Measurements from ENCODE around the gene KDELR3. TPM values are rescaled to one million over a fixed set of nuclear protein-coding genes. Genes with fewer than 3 reads are reported as not detected.

Gene KDELR3
- total RNA-seq, 3 donors from 2014 or later = 8.9 to 18.0 (median 14.9) TPM

- no peaks in the 10 kb centered on the region for H3K4me1 ChIP-seq
- intact Hi-C loops (cut with DNase I; ENCODE audit: low total_unique reads) = loop anchor here (10.0 kb wide), 1 partner anchor 1243 kb away; the partner anchor contains the start of gene C1QTNF6
- no peaks in the 10 kb centered on the region for H3K27me3 ChIP-seq
- H3K27ac ChIP-seq = no peak overlapping the region
- DNase-seq (ENCODE audit: low spot score in 2 of 2) = no peak
- H3K4me3 ChIP-seq = no peak overlapping the region
- no peaks in the 10 kb centered on the region for H3K36me3 ChIP-seq
- no peaks in the 10 kb centered on the region for H3K9me3 ChIP-seq
- TF ChIP-seq POLR2A (IDR thresholded peaks at IDR 0.05) = no peak
- TF ChIP-seq, protein P1, sequence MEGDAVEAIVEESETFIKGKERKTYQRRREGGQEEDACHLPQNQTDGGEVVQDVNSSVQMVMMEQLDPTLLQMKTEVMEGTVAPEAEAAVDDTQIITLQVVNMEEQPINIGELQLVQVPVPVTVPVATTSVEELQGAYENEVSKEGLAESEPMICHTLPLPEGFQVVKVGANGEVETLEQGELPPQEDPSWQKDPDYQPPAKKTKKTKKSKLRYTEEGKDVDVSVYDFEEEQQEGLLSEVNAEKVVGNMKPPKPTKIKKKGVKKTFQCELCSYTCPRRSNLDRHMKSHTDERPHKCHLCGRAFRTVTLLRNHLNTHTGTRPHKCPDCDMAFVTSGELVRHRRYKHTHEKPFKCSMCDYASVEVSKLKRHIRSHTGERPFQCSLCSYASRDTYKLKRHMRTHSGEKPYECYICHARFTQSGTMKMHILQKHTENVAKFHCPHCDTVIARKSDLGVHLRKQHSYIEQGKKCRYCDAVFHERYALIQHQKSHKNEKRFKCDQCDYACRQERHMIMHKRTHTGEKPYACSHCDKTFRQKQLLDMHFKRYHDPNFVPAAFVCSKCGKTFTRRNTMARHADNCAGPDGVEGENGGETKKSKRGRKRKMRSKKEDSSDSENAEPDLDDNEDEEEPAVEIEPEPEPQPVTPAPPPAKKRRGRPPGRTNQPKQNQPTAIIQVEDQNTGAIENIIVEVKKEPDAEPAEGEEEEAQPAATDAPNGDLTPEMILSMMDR (IDR thresholded peaks at IDR 0.05) = no peak
- no peak for TF ChIP-seq POLR2AphosphoS5 (IDR thresholded peaks at IDR 0.05)
These were observed 40.4 kb upstream of the KDELR3 start for GRCh38 chr22:38427465-38427864.

DNA sequence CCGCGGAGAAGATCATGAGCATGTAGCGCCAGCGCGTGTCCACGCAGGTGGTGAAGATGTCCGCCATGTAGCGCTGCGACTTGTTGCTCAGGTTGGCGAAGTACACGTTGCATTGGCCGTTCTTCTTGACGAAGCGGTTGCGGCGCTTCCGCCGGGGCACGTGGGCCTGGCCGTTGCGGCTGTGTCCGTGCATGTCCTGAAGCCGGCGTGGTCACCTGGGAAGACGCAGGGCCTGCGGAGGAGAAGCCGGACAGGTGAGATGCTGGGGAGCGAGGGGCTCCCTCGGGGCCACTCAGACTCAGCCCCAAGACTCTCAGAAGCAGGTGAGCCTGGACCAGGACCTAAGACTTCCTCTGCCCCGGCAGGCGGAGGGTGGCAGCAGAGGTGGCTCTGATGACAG lies 40.0 kb upstream of the KDELR3 start:
- intact Hi-C loops (cut with DNase I; ENCODE audit: low total_unique reads) = loop anchor here (10.0 kb wide), 1 partner anchor 1243 kb away; the partner anchor contains the start of gene C1QTNF6
- no peak overlapping the region for H3K27ac ChIP-seq
- no peak overlapping the region for H3K4me3 ChIP-seq
- TF ChIP-seq, protein P1 (IDR thresholded peaks at IDR 0.05) = no peak
- TF ChIP-seq POLR2A (IDR thresholded peaks at IDR 0.05) (no peak), POLR2AphosphoS5 (IDR thresholded peaks at IDR 0.05) (no peak)
- DNase-seq (ENCODE audit: low spot score in 2 of 2) = no peak
- H3K27me3 ChIP-seq = no peaks in the 10 kb centered on the region
- no peaks in the 10 kb centered on the region for H3K4me1 ChIP-seq
- no peaks in the 10 kb centered on the region for H3K9me3 ChIP-seq
- no peaks in the 10 kb centered on the region for H3K36me3 ChIP-seq

- H3K4me3 ChIP-seq = no peak overlapping the region
- intact Hi-C loops (cut with DNase I; ENCODE audit: low total_unique reads) = loop anchor here (10.0 kb wide), 1 partner anchor 1244 kb away; the partner anchor contains the start of gene C1QTNF6
- no peaks in the 10 kb centered on the region for H3K27me3 ChIP-seq
- no peaks in the 10 kb centered on the region for H3K36me3 ChIP-seq
- H3K4me1 ChIP-seq = no peaks in the 10 kb centered on the region
- TF ChIP-seq, protein P1 (IDR thresholded peaks at IDR 0.05) = no peak
- TF ChIP-seq POLR2A (IDR thresholded peaks at IDR 0.05) (no peak), POLR2AphosphoS5 (IDR thresholded peaks at IDR 0.05) (no peak)
- no peak overlapping the region for H3K27ac ChIP-seq
- DNase-seq (ENCODE audit: low spot score in 2 of 2) = no peak
- H3K9me3 ChIP-seq = no peaks in the 10 kb centered on the region
These were observed 39.2 kb upstream of the KDELR3 start for GRCh38 chr22:38428714-38429113.

- no peak for DNase-seq (ENCODE audit: low spot score in 2 of 2)
- no peaks in the 10 kb centered on the region for H3K9me3 ChIP-seq
- no peaks in the 10 kb centered on the region for H3K27me3 ChIP-seq
- no peak overlapping the region for H3K4me3 ChIP-seq
- TF ChIP-seq POLR2A (IDR thresholded peaks at IDR 0.05) (no peak), POLR2AphosphoS5 (IDR thresholded peaks at IDR 0.05) (no peak)
- TF ChIP-seq, protein P1 (IDR thresholded peaks at IDR 0.05) = no peak
- no peaks in the 10 kb centered on the region for H3K36me3 ChIP-seq
- no peaks in the 10 kb centered on the region for H3K4me1 ChIP-seq
- intact Hi-C loops (cut with DNase I; ENCODE audit: low total_unique reads) = loop anchor here (10.0 kb wide), 1 partner anchor 1245 kb away; the partner anchor contains the start of gene C1QTNF6
- no peak overlapping the region for H3K27ac ChIP-seq
These were observed 38.3 kb upstream of the KDELR3 start for GRCh38 chr22:38429499-38430068.

- no peaks in the 10 kb centered on the region for H3K4me1 ChIP-seq
- H3K27ac ChIP-seq = no peak overlapping the region
- H3K4me3 ChIP-seq = no peak overlapping the region
- H3K36me3 ChIP-seq = no peaks in the 10 kb centered on the region
- intact Hi-C loops (cut with DNase I; ENCODE audit: low total_unique reads) = no loop called here
- no peaks in the 10 kb centered on the region for H3K27me3 ChIP-seq
- no peaks in the 10 kb centered on the region for H3K9me3 ChIP-seq
- TF ChIP-seq POLR2A (IDR thresholded peaks at IDR 0.05) = no peak
- TF ChIP-seq POLR2AphosphoS5 (IDR thresholded peaks at IDR 0.05) = no peak
- TF ChIP-seq, protein P1 (IDR thresholded peaks at IDR 0.05) = no peak
- no peak for DNase-seq (ENCODE audit: low spot score in 2 of 2)
These were observed 36.5 kb upstream of the KDELR3 start for GRCh38 chr22:38431266-38432010.

Measured in breast epithelium (tissue), 4 donors.